GM21717 (cell line): ENCODE results near the gene GTF3C2.

Experiments used
- ATAC-seq: cut with Tn5 transposase; IDR thresholded peaks from one replicate; pipeline ENCODE4 v1.9.1; 2021; ENCODE audit warnings: mild to moderate bottlenecking, moderate library complexity; ENCODE audit not compliant: unreplicated experiment

The GTF3C2 gene

DNA sequence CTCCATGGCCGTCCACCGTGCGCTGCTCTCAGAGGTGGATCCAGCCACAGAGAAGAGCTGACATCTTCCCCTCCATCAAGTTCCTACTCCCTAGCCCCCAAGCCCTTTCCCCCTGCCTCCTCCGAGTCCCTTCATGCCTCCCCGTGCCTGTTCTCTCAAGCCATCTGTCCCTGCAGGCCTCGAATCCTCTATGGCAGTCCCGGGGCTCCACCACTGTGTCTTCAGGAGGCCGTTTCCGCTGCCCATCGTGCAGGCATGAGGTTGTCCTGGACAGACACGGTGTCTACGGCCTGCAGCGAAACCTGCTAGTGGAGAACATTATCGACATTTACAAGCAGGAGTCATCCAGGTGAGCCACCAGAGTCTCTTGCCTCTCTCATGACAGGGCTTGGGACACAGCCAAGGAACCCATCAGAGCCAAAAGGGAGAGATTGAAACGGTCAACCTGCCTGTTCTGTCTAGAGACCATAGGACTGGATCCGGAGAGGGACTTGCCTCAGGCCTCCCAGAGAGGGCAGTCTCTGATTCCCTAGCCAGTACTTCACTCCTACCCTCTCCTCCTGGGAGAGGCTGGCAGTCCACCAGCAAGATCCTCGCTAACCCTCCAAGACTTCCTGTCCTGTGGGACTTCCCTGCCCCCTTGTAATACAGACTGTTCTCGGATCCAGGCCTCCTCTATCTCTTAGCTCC lies 58.0 kb downstream of the GTF3C2 start:
- no peak for ATAC-seq

DNA sequence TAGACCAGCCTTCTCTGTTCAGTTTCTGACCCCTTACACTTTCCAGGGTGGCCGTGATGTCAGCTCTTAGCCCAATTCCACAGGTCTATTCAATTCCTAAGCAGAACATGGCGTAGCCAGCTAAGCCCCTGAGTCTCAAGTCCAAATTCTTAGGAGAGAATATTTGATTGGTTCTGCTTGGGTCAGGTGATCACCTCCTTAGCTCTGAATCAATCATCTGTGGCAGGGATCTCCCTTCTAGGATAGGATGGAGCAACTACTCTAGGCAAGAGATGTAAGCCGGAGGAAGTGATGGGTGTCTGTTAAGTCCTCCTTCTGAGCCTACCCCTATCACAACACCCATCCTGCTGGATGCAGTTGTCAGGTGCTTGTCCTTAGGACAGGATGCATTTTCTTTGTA lies 59.4 kb downstream of the GTF3C2 start:
- ATAC-seq = no peak

- no peak for ATAC-seq
Observed at GRCh38 chr2:27296481-27296880, 60.1 kb downstream of the GTF3C2 start.

DNA sequence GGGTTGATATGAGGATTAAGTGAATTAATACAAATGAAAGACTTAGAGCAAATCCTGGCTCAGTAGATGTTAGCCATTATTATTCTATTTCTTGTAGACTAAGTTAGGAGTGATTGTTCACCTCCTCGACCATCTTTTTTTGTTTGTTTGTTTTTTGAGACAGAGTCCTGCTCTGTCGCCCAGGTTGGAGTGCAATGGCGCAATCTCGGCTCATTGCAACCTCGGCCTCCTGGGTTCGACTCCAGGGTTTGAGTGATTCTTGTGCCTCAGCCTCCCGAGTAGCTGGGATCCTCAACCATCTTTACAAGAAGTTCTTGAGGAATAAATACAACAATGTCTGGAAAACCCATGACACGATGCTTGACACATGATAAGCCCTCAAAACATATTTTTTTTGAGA lies 61.6 kb downstream of the GTF3C2 start:
- no peak for ATAC-seq

DNA sequence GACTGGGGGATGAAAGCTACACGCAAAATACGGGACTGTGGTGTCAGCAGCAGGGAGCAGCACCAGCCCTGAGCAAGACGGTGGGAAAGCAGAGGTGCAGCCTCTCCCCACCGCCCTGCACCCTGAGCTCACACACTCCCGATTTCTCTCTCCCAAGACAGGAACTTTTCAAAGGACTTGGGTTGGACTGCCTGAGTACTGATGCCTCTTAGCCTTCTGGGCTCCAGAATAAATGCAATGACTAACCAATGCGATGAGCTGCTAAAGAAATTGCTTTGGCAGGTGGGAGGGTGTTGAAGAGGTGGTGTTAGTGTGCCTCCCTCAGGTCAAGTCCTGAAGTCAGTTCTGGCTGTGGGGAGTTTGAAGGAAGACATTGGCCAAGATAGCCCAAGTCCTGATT lies 64.7 kb downstream of the GTF3C2 start:
- ATAC-seq = no peak

- ATAC-seq = no peak
Observed at GRCh38 chr2:27290549-27290948, 66.0 kb downstream of the GTF3C2 start.

GRCh38 chr2:27288610-27289009 lies 68.0 kb downstream of the GTF3C2 start:
- ATAC-seq = no peak

DNA sequence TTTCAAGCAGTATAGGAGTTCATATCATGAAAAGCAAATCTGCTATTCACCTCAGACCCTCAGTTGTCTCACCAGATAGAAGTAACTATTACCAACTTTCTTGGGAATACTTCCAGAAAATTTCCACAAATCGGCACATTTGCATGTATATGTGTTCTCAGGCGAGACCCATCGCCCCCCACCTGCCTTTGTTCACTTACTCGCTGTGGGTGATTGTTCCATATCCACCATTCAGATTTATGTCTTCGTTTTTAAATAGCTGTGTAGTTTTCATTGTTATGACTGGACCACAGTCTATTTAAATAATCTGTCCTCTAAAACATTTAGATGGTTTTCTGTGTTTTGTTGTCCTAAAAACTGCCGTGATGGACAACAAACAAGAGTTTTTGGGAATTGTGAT lies 71.1 kb downstream of the GTF3C2 start:
- ATAC-seq = no peak

DNA sequence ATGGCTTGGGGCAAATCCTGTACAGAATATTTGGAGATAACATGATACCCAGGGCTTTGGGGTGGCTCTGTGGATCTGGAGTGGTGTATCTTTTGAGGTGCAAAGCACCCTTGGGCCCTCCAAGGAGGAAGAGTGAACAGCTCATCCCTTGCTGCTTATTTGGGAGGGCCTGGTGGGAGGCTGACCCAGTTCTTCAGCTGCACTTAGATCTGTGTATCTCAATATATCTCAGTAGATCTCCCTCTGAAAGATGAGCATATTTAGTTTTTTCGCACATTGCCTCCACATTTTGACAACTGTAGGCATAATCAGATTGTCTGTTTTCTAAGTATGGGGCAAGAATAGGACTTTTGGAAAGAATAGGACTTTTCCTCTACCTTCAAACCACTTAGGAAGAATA lies 71.6 kb downstream of the GTF3C2 start:
- ATAC-seq = no peak

- ATAC-seq = no peak
Observed at GRCh38 chr2:27282892-27283291, 73.7 kb downstream of the GTF3C2 start.

DNA sequence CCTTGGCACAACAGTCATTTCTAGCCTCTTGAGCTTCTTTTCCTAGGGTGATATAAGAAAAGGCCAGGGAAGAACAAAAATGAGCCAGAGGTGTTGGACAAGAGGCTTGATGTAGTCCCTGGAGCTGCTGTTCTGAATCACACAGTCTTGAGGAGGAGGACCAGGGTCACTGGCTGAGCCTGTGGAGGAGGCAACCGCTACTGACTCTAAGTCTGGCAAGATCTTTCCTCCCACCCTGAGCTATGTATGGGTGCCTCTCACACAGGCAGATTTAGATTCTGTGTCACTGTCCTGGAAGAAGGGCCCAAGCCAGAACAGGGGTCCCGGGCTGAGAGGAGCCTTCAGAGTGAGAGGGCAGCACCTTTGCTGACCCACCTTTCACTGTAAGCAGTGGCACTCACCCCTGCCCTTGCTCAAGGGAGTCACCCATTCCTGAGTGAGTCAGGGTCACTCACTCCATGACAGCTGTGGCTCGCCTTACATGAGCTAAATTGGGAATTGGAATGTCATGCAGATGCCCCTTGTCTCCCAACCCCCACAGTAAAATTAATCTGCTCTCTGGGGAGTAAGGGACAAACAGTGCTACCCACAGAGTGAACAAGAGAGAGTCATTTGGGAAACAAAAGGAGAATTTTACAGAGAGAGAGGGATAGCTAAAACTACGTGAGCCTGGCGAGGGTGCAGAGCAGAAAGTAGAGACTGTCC lies 74.6 kb downstream of the GTF3C2 start, which contains the start of gene TRIM54:
Gene TRIM54, plus strand, starts transcription at position 575 of the 705 bp plus-strand sequence. CDS start 303 bp downstream, outside the sequence.
- no peak for ATAC-seq

DNA sequence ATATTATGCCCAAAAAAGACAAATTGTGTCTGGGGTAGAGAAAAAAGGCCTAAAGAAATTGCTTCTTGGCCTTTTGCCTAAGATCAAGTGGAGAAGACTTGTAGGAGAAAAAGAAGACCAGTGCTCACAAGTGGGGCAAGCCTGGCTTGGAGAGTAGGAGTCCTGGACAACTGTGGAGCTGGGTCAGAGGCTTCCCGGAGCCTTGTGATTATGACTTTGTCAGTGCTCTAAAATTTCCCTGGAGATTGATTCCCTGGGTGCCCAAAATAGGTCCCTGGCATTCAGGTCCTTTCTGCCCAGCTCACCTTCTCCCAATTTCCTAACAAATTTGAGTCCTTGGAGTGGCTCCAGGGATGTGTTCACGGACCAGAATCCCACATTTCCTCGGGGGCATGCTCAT lies 75.1 kb downstream of the GTF3C2 start:
- no peak for ATAC-seq

- no peak for ATAC-seq
Observed at GRCh38 chr2:27280826-27281225, 75.7 kb downstream of the GTF3C2 start.

DNA sequence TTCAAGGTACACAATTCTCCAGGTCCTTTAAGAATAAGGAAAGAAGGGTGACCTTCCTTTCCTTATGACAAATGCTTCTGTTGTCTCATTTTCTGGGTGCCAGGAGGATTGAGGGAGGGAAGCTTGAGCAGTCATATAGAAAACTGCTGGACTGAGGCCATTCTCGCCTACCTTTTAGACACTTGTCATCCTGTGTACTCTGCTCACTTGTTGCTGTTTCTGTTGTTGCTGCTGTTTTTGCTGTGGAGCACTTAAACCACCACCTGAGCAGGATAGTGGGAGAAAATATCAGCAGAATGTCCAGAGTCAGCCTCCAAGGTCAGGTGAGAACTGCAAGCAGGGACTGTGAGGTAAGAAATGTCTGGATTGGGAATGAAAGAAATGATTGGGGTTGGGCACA lies 78.6 kb downstream of the GTF3C2 start:
- ATAC-seq = no peak
